Vagina (tissue), 2 donors: ENCODE results near the gene C16orf92.

Experiments used
- POLR2A ChIP-seq, 2 donors: fragments of 450-650 bp; IDR thresholded peaks; one replicate each; pipeline ENCODE4 v1.6.1; 2017; ENCODE audit warnings: antibody characterized with exemption in 2 of 2, mild to moderate bottlenecking in 2 of 2, moderate library complexity in 2 of 2
- TF ChIP-seq, protein P1 (sequence below), 3 experiments: fragments of 450-650 bp in 2 of 3; fragments of 200-600 bp in 1 of 3; sonication (generic) in 1 of 3; IDR thresholded peaks; one replicate each; pipeline ENCODE4 v1.5.1; 2017 to 2019; ENCODE audit warnings: antibody characterized with exemption in 3 of 3, mild to moderate bottlenecking in 2 of 3, moderate library complexity in 2 of 3

DNA sequence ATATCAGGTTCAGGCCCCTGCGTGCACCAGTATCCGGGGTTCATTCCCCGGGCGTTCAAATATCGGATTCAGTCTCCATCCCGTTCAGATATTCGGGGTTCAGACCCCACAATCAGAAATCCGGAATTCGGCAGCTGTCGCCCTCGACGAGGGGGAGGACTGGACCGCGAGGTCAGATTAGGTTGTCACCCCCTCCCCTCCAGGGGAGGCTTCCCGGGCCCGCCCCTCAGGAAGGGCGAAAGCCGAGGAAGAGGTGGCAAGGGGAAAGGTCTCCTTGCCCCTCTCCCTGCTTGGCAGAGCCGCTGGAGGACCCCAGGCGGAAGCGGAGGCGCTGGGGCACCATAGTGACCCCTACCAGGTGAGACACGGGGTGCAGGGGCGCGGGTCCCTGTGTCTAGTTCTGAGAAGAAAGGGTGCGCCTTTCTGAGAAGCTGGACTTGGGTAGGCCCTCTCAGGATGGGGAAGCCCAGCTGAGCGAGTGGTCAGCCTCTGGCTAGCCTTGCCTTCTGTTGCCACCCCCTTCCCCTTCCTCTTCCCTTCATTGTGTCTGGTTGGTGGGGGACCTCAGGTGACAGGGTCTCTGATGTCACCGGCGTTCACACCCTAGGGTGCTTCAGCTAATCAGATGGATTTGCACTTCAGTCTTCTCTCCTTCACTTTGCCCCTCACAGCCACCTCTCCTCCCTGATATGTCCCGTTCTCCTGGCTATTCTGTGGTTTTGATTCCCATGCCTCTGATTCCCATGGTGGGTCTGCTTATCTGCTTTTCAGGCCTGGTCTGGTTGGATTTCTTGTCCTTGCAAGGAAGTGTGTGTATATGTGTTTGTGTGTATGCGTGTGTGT is 48.5 kb upstream of the C16orf92 start:
- TF ChIP-seq, protein P1, sequence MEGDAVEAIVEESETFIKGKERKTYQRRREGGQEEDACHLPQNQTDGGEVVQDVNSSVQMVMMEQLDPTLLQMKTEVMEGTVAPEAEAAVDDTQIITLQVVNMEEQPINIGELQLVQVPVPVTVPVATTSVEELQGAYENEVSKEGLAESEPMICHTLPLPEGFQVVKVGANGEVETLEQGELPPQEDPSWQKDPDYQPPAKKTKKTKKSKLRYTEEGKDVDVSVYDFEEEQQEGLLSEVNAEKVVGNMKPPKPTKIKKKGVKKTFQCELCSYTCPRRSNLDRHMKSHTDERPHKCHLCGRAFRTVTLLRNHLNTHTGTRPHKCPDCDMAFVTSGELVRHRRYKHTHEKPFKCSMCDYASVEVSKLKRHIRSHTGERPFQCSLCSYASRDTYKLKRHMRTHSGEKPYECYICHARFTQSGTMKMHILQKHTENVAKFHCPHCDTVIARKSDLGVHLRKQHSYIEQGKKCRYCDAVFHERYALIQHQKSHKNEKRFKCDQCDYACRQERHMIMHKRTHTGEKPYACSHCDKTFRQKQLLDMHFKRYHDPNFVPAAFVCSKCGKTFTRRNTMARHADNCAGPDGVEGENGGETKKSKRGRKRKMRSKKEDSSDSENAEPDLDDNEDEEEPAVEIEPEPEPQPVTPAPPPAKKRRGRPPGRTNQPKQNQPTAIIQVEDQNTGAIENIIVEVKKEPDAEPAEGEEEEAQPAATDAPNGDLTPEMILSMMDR (IDR thresholded peaks at IDR 0.05): no peak
- no peak for TF ChIP-seq POLR2A (IDR thresholded peaks at IDR 0.05)
